DND-41 (cell line): ENCODE results near the gene PDZRN3.

Experiments used
- ATAC-seq: fragments of 200-7000 bp; cut with Tn5 transposase; 3 replicates; pipeline ENCODE4 v1.9.1; 2021; ENCODE audit warnings: low read depth; ENCODE audit not compliant: insufficient read depth
- DNase-seq: peaks from one replicate; pipeline ENCODE4 v3.0.0-alpha.2; 2020
- H2AFZ ChIP-seq: 2 replicates; pipeline ENCODE4 v1.6.0; 2012; ENCODE audit warnings: low read depth, low read length
- H3K27ac ChIP-seq: 2 replicates; pipeline ENCODE4 v1.5.1; 2012; ENCODE audit warnings: low read length, inconsistent platforms
- H3K27me3 ChIP-seq: fragments of 200-600 bp; sonication (generic); 2 replicates; pipeline ENCODE4 v1.6.0; 2012; ENCODE audit warnings: low read length, mild to moderate bottlenecking, inconsistent platforms; ENCODE audit not compliant: insufficient read depth, poor library complexity
- H3K36me3 ChIP-seq: 2 replicates; pipeline ENCODE4 v1.5.1; 2012; ENCODE audit warnings: low read length, inconsistent platforms; ENCODE audit not compliant: insufficient read depth
- H3K4me1 ChIP-seq: 2 replicates; pipeline ENCODE4 v1.5.1; 2012; ENCODE audit warnings: mild to moderate bottlenecking, low read length; ENCODE audit not compliant: insufficient read depth
- H3K4me2 ChIP-seq: 2 replicates; pipeline ENCODE4 v1.6.0; 2012; ENCODE audit warnings: mild to moderate bottlenecking, moderate library complexity, low read length, inconsistent platforms; ENCODE audit not compliant: insufficient read depth
- H3K4me3 ChIP-seq, 2 experiments: fragments of 200-600 bp in 1 of 2; shearing (Covaris generic) in 1 of 2; 2 replicates each; pipeline ENCODE4 v1.5.1; 2012 to 2016; ENCODE audit warnings: inconsistent platforms in 2 of 2, low read length in 2 of 2, mild to moderate bottlenecking in 2 of 2, low read depth in 1 of 2, moderate library complexity in 1 of 2
- H3K79me2 ChIP-seq: 2 replicates; pipeline ENCODE4 v1.6.0; 2012; ENCODE audit warnings: low read length, inconsistent platforms; ENCODE audit not compliant: insufficient read depth
- H3K9ac ChIP-seq: 2 replicates; pipeline ENCODE4 v1.6.0; 2012; ENCODE audit warnings: low read depth, mild to moderate bottlenecking, inconsistent platforms, low read length, moderate library complexity
- H3K9me3 ChIP-seq: 2 replicates; pipeline ENCODE4 v1.5.1; 2012; ENCODE audit warnings: low read length, moderate library complexity, mild to moderate bottlenecking, inconsistent platforms; ENCODE audit not compliant: insufficient read depth, severe bottlenecking
- H4K20me1 ChIP-seq: 2 replicates; pipeline ENCODE4 v1.6.0; 2012; ENCODE audit warnings: low read length; ENCODE audit not compliant: insufficient read depth
- CTCF ChIP-seq: IDR thresholded peaks from 2 replicates; pipeline ENCODE4 v1.5.1; 2012; ENCODE audit warnings: borderline replicate concordance, low read length, moderate library complexity, mild to moderate bottlenecking; ENCODE audit not compliant: poor library complexity, severe bottlenecking; ENCODE audit errors: extremely low read depth
- EZH2 ChIP-seq: IDR thresholded peaks from 3 replicates; pipeline ENCODE4 v1.6.1; 2012; ENCODE audit warnings: borderline replicate concordance, low read depth, mild to moderate bottlenecking, moderate library complexity, low read length, inconsistent platforms; ENCODE audit not compliant: severe bottlenecking

The PDZRN3 gene

GRCh38 chr3:73548436-73548835 is 76.3 kb downstream of the PDZRN3 start:
- Histone ChIP-seq H2AFZ (no peak overlapping the region), H3K4me1 (no peaks in the 10 kb centered on the region), H3K27ac (no peak overlapping the region), H3K9me3 (no peaks in the 10 kb centered on the region), H3K4me3 (no peak overlapping the region), H3K27me3 (no peaks in the 10 kb centered on the region), H3K79me2 (no peaks in the 10 kb centered on the region), H4K20me1 (no peaks in the 10 kb centered on the region), H3K36me3 (no peaks in the 10 kb centered on the region), H3K9ac (no peak overlapping the region), H3K4me2 (no peak overlapping the region)
- TF ChIP-seq EZH2, result no peak
- no peak for TF ChIP-seq CTCF
- ATAC-seq, result no peak
- no peak for DNase-seq

GRCh38 chr3:73547427-73548248 is 77.1 kb downstream of the PDZRN3 start:
- Histone ChIP-seq H3K36me3 (no peaks in the 10 kb centered on the region), H2AFZ (no peak overlapping the region), H3K9ac (no peak overlapping the region), H3K4me3 (no peak overlapping the region), H4K20me1 (no peaks in the 10 kb centered on the region), H3K27ac (no peak overlapping the region), H3K27me3 (no peaks in the 10 kb centered on the region), H3K9me3 (no peaks in the 10 kb centered on the region), H3K4me1 (no peaks in the 10 kb centered on the region), H3K4me2 (no peak overlapping the region), H3K79me2 (no peaks in the 10 kb centered on the region)
- ATAC-seq, result no peak
- TF ChIP-seq CTCF (no peak), EZH2 (no peak)
- no peak for DNase-seq

DNA sequence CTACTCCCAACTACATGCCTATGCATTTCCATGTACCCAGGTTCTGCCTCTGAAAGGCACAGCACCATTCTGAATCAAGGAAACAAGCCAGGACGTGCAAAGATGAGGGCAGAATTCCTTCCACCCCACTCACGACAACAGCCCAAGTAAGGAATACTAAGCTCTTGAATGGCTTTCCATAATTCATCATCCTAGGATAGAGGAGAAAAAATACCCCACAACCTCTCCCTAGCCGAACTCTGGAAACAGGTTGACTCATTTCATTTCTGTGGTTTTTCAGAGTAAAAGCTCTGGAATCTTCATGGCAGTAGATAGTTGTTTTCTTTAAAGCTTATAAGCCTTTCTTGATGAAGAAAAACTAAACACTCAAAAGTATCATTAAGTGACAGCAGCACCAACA is 77.8 kb downstream of the PDZRN3 start:
- Histone ChIP-seq H3K4me3 (no peak overlapping the region), H3K36me3 (no peaks in the 10 kb centered on the region), H4K20me1 (no peaks in the 10 kb centered on the region), H3K27ac (no peak overlapping the region), H3K9ac (no peak overlapping the region), H3K79me2 (no peaks in the 10 kb centered on the region), H3K27me3 (no peaks in the 10 kb centered on the region), H3K4me1 (no peaks in the 10 kb centered on the region), H2AFZ (no peak overlapping the region), H3K9me3 (no peaks in the 10 kb centered on the region), H3K4me2 (no peak overlapping the region)
- TF ChIP-seq CTCF (no peak), EZH2 (no peak)
- ATAC-seq (no peak), DNase-seq (no peak)

GRCh38 chr3:73543412-73543811 is 81.3 kb downstream of the PDZRN3 start:
- no peaks in the 10 kb centered on the region for H3K36me3 ChIP-seq
- no peaks in the 10 kb centered on the region for H3K79me2 ChIP-seq
- H3K9ac ChIP-seq, result no peak overlapping the region
- ATAC-seq (no peak), DNase-seq (no peak)
- no peaks in the 10 kb centered on the region for H3K27me3 ChIP-seq
- no peaks in the 10 kb centered on the region for H3K4me1 ChIP-seq
- no peak overlapping the region for H2AFZ ChIP-seq
- TF ChIP-seq CTCF, result no peak
- TF ChIP-seq EZH2, result no peak
- no peak overlapping the region for H3K4me3 ChIP-seq
- H3K27ac ChIP-seq, result no peak overlapping the region
- H3K9me3 ChIP-seq, result no peaks in the 10 kb centered on the region
- H4K20me1 ChIP-seq, result no peaks in the 10 kb centered on the region
- H3K4me2 ChIP-seq, result no peak overlapping the region
